ENCODE results near the gene TBC1D22B.

Gene TBC1D22B

DNA sequence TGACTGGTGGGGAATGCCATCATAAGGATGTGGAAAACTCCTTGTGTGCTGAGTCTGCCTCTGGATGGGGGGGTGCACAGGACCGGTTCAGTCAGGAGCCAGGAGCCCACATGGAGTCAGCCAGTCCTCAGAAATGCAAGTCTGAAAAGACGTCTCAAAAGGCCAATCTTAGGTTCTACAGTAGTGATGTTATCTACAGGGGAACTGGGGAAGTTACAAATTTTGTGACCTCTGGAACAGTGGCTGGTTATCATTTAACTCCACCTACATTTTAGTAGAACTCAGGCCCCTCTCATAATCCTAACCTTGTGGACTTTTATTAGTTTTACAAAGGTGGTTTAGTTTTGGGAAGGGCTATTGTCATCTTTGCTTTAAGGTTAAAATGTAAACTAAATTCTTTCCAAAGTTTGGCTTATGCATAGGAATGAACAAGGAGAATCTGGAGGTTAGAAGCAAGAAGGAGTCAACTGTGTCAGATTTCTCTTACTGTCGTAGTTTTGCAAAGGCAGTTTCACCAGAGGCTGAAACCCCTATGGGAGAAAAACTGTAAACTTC lies 13.7 kb upstream of the TBC1D22B start (continued):
- TF ChIP-seq ZNF677 (tag by site-specific recombination; IDR thresholded peaks at IDR 0.05) = no peak
- no peak for TF ChIP-seq ZNF155 (tag by site-specific recombination; IDR thresholded peaks at IDR 0.05)
- TF ChIP-seq ZNF416 (tag by site-specific recombination; IDR thresholded peaks at IDR 0.05) = no peak
- TF ChIP-seq ZIC2 (tag by site-specific recombination; IDR thresholded peaks at IDR 0.05) = no peak
- no peak for TF ChIP-seq ZNF239 (tag by site-specific recombination; IDR thresholded peaks at IDR 0.05)
- TF ChIP-seq, protein P1, sequence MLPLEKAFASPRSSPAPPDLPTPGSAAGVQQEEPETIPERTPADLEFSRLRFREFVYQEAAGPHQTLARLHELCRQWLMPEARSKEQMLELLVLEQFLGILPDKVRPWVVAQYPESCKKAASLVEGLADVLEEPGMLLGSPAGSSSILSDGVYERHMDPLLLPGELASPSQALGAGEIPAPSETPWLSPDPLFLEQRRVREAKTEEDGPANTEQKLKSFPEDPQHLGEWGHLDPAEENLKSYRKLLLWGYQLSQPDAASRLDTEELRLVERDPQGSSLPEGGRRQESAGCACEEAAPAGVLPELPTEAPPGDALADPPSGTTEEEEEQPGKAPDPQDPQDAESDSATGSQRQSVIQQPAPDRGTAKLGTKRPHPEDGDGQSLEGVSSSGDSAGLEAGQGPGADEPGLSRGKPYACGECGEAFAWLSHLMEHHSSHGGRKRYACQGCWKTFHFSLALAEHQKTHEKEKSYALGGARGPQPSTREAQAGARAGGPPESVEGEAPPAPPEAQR (tag by site-specific recombination; IDR thresholded peaks at IDR 0.05) = no peak

DNA sequence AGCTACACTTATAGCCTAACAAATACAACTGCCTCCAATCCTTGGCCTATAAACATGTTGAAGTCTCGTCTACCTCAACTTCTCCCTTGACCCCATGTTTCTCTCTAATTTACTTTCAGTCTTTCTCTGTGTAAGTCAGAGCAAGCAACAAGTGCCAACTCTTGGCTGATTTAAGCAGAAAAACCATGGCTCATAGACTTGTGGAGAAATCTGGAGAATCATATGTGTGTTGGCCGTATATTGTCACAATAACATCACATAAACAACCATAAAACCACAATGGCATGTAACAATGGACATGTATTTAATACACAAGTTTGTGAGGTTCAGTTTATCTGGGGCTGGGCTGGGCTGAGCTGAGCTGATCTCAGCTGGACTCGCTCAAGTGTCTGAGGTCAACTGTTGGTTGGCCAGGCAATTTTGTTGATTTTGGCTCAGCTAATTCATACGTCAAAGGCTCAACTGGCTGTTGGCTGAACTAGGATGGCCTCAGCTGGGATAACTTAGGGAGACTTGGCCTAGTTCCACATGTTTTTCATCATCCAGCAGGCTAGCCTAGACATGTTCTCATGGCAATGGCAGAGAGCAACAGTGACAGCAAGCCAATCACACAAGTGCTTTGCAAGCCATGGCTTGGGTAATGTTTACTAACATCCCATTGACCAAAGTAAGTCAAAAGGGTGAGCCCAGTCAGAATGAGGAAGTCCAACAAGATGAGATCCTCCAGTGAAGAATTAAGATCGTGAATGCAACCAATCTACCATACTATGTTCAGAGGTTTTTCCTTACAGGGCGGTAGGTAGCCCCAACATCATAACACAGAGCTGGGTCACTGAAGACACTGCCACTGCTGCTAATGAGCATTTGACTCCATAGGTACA lies 12.9 kb upstream of the TBC1D22B start:
- peak overlapping the region; percentile 72 for H3K27ac ChIP-seq (ENCODE audit: extremely low read depth, low read depth, low read length)
- no peaks in the 10 kb centered on the region for H3K36me3 ChIP-seq (ENCODE audit: control insufficient read depth in 2 of 2, insufficient read depth in 1 of 2, low read length in 2 of 2)
- peaks cover 6% of the 10 kb centered on the region for H3K4me1 ChIP-seq (ENCODE audit: control insufficient read depth, insufficient read depth, low read length)
- no peak overlapping the region for H3K4me3 ChIP-seq (ENCODE audit: low read depth, low read length)
- ChIA-PET POLR2A (interaction anchor here (0.6 to 1.5 kb wide), 3 partner anchors 13 to 74 kb away, joined by 3 to 9 read pairs (median 4); partner anchors contain the start of genes TBC1D22B and TMEM217), CTCF (interaction anchor here (0.6 kb wide), 1 partner anchor 500 kb away, joined by 3 read pairs; no protein-coding TSS in a partner anchor)
- H3K9me3 ChIP-seq (ENCODE audit: control insufficient read depth, insufficient read depth, low read depth, low read length) = no peaks in the 10 kb centered on the region
- 0 out of 2 replicates have a peak, but pooled peaks have one; percentile 22 for TF ChIP-seq ZBTB20 (tag by site-specific recombination; IDR thresholded peaks at IDR 0.05)
- no peak for TF ChIP-seq ZBTB7A (tag by site-specific recombination; IDR thresholded peaks at IDR 0.05; ENCODE audit: low read depth)
- peak; percentile 71; the same call in 1 of the 2 replicates for TF ChIP-seq KLF10 (tag by site-specific recombination; IDR thresholded peaks at IDR 0.05)
- TF ChIP-seq ZNF184 (tag by site-specific recombination; IDR thresholded peaks at IDR 0.05) = peak; percentile 80
- TF ChIP-seq ZNF311 (tag by site-specific recombination; IDR thresholded peaks at IDR 0.05; ENCODE audit: borderline replicate concordance) = no peak
- peak; percentile 31; the same call in 1 of the 2 replicates for TF ChIP-seq WT1 (tag by site-specific recombination; IDR thresholded peaks at IDR 0.05)
- no peak for TF ChIP-seq ZNF239 (tag by site-specific recombination; IDR thresholded peaks at IDR 0.05)
- TF ChIP-seq, protein P2, sequence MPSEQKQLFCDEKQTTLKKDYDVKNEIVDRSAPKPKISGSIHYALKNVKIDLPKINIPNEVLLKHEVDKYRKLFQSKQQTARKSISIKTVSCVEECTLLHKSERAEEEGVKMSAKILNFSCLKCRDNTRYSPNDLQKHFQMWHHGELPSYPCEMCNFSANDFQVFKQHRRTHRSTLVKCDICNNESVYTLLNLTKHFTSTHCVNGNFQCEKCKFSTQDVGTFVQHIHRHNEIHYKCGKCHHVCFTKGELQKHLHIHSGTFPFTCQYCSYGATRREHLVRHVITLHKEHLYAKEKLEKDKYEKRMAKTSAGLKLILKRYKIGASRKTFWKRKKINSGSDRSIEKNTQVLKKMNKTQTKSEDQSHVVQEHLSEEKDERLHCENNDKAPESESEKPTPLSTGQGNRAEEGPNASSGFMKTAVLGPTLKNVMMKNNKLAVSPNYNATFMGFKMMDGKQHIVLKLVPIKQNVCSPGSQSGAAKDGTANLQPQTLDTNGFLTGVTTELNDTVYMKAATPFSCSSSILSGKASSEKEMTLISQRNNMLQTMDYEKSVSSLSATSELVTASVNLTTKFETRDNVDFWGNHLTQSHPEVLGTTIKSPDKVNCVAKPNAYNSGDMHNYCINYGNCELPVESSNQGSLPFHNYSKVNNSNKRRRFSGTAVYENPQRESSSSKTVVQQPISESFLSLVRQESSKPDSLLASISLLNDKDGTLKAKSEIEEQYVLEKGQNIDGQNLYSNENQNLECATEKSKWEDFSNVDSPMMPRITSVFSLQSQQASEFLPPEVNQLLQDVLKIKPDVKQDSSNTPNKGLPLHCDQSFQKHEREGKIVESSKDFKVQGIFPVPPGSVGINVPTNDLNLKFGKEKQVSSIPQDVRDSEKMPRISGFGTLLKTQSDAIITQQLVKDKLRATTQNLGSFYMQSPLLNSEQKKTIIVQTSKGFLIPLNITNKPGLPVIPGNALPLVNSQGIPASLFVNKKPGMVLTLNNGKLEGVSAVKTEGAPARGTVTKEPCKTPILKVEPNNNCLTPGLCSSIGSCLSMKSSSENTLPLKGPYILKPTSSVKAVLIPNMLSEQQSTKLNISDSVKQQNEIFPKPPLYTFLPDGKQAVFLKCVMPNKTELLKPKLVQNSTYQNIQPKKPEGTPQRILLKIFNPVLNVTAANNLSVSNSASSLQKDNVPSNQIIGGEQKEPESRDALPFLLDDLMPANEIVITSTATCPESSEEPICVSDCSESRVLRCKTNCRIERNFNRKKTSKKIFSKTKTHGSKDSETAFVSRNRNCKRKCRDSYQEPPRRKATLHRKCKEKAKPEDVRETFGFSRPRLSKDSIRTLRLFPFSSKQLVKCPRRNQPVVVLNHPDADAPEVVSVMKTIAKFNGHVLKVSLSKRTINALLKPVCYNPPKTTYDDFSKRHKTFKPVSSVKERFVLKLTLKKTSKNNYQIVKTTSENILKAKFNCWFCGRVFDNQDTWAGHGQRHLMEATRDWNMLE (tag by site-specific recombination; conservative IDR thresholded peaks at IDR 0.05; ENCODE audit: low read depth) = peak; percentile 66
- peak; percentile 49 for TF ChIP-seq SP3 (tag by site-specific recombination; IDR thresholded peaks at IDR 0.05)
- TF ChIP-seq, protein P3, sequence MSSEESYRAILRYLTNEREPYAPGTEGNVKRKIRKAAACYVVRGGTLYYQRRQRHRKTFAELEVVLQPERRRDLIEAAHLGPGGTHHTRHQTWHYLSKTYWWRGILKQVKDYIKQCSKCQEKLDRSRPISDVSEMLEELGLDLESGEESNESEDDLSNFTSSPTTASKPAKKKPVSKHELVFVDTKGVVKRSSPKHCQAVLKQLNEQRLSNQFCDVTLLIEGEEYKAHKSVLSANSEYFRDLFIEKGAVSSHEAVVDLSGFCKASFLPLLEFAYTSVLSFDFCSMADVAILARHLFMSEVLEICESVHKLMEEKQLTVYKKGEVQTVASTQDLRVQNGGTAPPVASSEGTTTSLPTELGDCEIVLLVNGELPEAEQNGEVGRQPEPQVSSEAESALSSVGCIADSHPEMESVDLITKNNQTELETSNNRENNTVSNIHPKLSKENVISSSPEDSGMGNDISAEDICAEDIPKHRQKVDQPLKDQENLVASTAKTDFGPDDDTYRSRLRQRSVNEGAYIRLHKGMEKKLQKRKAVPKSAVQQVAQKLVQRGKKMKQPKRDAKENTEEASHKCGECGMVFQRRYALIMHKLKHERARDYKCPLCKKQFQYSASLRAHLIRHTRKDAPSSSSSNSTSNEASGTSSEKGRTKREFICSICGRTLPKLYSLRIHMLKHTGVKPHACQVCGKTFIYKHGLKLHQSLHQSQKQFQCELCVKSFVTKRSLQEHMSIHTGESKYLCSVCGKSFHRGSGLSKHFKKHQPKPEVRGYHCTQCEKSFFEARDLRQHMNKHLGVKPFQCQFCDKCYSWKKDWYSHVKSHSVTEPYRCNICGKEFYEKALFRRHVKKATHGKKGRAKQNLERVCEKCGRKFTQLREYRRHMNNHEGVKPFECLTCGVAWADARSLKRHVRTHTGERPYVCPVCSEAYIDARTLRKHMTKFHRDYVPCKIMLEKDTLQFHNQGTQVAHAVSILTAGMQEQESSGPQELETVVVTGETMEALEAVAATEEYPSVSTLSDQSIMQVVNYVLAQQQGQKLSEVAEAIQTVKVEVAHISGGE (tag by site-specific recombination; conservative IDR thresholded peaks at IDR 0.05; ENCODE audit: low read depth) = no peak
- TF ChIP-seq OSR2 (tag by site-specific recombination; IDR thresholded peaks at IDR 0.05) = peak; percentile 29; the same call in 1 of the 2 replicates
- TF ChIP-seq, protein P4, sequence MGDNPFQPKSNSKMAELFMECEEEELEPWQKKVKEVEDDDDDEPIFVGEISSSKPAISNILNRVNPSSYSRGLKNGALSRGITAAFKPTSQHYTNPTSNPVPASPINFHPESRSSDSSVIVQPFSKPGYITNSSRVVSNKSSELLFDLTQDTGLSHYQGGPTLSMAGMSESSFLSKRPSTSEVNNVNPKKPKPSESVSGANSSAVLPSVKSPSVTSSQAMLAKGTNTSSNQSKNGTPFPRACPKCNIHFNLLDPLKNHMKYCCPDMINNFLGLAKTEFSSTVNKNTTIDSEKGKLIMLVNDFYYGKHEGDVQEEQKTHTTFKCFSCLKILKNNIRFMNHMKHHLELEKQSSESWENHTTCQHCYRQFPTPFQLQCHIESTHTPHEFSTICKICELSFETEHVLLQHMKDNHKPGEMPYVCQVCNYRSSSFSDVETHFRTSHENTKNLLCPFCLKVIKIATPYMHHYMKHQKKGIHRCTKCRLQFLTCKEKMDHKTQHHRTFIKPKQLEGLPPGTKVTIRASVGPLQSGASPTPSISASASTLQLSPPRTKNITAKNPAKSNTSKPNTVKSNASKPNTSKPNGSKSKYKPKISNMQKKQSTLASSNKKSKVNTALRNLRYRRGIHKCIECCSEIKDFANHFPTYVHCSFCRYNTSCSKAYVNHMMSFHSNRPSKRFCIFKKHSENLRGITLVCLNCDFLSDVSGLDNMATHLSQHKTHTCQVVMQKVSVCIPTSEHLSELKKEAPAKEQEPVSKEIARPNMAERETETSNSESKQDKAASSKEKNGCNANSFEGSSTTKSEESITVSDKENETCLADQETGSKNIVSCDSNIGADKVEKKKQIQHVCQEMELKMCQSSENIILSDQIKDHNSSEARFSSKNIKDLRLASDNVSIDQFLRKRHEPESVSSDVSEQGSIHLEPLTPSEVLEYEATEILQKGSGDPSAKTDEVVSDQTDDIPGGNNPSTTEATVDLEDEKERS (tag by site-specific recombination; IDR thresholded peaks at IDR 0.05) = 0 out of 2 replicates have a peak, but pooled peaks have one; percentile 60
- peak; percentile 56 for TF ChIP-seq ZSCAN16 (tag by site-specific recombination; IDR thresholded peaks at IDR 0.05)
- TF ChIP-seq ZXDB (tag by site-specific recombination; IDR thresholded peaks at IDR 0.05) = peak; percentile 89
- TF ChIP-seq ZNF302 (tag by site-specific recombination; IDR thresholded peaks at IDR 0.05; ENCODE audit: low read depth) = no peak
- TF ChIP-seq ZNF366 (tag by site-specific recombination; conservative IDR thresholded peaks at IDR 0.05) = peak; percentile 81
- TF ChIP-seq ZNF146 (tag by site-specific recombination; IDR thresholded peaks at IDR 0.05) = 0 out of 2 replicates have a peak, but pooled peaks have one; percentile 8

Measured in HEK293 (cell line).